ENCODE data around the gene SUMO1.
A peak's percentile ranks its signal among the peaks of the same experiment; 100 is the strongest.

The SUMO1 gene

DNA sequence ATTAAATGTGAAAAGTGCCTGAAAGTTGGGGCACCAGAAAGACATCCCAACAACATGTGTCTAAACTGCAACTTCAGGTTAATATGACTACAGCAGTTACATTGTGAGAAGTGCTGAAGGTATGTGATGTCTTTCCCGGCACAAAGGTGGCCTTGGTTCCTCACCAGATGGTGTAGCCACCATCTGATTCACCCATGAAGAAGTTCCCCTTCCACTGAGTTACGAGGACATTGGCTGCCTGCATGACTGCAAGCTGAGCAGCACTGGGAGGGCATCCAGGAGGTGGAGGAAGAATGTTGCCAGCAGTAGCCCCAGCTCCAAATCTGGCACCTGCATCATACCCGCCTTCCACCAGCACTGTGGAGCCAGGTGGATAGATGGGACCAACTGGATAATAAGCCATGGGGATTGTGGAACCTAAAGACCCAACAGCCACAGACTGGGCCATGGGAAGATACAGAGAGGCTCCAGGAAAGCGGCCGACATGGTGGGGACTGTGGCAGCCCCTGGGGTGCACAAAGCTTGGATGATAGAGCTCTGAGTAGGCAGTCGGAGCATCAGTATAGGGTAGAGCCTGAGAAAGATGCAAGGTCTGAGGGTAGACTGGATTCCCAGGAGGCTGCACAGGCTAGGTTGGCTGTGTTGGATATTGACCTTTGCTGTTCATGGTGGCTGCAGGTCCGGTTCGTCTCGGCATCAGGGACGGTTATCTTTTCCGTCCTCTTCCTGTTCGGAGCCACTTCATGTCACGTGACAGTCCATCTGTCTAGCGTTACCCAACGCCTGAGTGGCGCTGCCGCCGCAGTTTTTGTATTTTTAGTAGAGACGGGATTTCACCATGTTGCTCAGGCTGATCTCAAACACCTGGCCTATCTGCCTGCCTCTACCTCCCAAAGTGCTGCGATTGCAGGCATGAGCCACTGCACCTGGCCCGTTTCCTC lies 36.9 kb downstream of the SUMO1 start:
- no peak for DNase-seq (ENCODE audit: low read depth)

DNA sequence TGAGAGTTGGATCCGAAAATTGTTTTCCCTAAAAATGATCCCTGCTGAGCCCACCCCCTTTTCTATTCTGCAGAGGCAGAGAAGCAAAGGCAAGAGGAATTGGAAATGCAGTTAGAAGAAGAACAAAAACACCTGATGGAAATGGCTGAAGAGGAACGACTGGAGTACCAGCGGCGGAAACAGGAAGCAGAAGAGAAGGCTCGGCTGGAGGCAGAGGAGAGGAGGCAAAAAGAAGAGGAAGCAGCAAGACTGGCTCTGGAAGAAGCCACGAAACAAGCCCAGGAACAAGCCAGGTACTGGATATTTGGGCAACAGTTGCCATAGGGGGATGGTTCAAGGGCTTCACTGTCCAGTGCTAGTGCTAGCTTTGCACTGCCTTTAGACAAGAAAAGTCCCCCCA lies 41.7 kb downstream of the SUMO1 start:
- no peak for DNase-seq (ENCODE audit: low read depth)

GRCh38 chr2:202194418-202194817 lies 44.0 kb downstream of the SUMO1 start:
- no peak for DNase-seq (ENCODE audit: low read depth)

DNA sequence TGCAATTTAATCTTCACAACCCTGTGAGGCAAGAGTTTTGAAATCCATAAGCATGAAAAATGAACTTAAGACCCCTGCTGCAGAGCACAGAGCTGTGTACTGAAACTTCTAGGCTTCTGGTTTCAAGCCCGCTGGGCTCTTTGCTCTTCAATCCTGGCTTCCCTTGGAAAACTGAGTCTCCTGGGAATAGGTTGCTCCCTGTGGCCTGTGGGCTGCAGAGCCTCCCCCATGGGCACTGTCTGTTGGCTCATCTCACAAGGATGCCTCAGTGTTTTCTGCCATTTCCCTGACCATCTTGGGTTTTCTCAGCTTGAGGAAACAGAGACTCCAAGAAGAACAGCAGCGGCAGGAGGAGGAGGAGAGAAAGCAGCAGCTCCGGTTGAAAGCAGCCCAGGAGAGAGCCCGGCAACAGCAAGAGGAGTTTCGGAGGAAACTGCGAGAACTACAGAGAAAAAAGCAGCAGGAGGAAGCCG lies 44.5 kb downstream of the SUMO1 start:
- DNase-seq (ENCODE audit: low read depth): no peak

GRCh38 chr2:202193305-202193704 lies 45.1 kb downstream of the SUMO1 start:
- no peak for DNase-seq (ENCODE audit: low read depth)

DNA sequence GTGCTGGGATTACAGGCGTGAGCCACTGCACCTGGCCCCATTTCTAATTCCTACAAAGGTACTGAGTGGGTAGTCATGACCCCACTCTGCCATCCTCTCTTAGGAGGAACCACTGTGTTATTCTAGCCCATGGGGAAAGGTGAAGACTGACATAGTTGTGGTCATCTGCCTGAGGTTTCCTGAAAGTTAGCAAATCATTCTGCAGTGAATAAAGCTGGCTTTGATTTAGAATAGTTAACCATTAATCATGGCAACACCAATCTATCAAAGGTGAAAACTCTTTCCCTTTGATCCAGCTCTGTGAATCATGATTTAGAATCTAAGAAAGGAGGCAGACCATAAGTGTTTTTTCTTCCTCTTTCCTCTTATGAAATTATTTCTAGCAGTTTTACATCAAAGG lies 50.8 kb downstream of the SUMO1 start:
- DNase-seq (ENCODE audit: low read depth): no peak

GRCh38 chr2:202186641-202187202 lies 51.7 kb downstream of the SUMO1 start:
- DNase-seq (ENCODE audit: low read depth): no peak

- no peak for DNase-seq (ENCODE audit: low read depth)
Measured at GRCh38 chr2:202185156-202185555, 53.2 kb downstream of the SUMO1 start.

- no peak for DNase-seq (ENCODE audit: low read depth)
Measured at GRCh38 chr2:202184557-202184956, 53.8 kb downstream of the SUMO1 start.

GRCh38 chr2:202178346-202178958 lies 59.9 kb downstream of the SUMO1 start:
- DNase-seq (ENCODE audit: low read depth): peak; percentile 78

- DNase-seq (ENCODE audit: low read depth): no peak
Measured at GRCh38 chr2:202172439-202173211, 65.8 kb downstream of the SUMO1 start.

DNA sequence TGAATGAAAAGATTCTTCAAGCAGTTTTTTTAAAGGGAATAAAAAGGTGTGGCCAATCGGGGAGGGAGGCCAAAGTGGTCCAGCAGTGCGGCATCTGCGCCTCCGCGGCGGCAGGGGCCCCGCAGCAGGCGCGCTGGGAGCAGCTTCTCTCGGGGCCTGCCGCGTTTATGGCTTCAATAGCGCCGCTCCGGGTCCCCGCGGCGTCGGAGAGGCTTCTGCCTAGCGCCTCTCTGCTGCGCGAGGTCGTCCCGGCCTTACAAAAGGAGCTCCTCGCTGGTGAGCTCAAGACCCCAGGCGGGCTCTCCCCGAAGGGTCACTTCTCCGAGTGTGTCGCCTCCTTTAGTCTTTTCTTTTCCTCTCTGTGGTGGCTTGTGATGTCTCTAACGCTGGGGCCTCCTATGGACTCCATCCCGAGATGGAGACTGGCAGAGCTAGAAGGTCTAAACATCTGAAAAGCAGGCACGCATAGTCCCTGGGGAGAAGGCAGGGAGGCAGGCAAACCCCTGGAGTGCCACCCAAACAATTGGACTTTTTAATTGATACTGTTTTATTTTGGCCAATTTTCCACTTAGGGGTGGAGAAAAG lies 67.1 kb downstream of the SUMO1 start:
- no peak for DNase-seq (ENCODE audit: low read depth)

- no peak for DNase-seq (ENCODE audit: low read depth)
Measured at GRCh38 chr2:202169832-202170424, 68.5 kb downstream of the SUMO1 start.

DNA sequence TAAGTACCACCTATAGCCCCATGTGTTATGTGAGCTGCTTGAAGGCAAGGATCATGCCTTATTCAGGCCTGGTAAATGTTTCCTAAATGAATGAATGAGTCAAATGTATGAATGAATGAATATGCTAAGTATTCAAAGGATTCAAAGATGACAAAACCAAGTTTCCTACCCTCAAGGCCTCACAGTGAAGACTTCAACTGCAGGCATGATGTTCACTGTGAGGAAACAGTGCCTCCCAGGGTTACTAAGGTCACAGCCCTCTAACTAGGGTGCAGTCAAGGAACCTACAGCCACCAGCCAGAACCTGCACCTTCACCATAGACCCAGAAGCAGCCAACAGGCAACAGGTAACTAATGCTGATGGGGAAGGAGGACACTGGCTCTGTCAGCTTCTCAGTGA lies 69.3 kb downstream of the SUMO1 start:
- DNase-seq (ENCODE audit: low read depth): peak; percentile 17

DNA sequence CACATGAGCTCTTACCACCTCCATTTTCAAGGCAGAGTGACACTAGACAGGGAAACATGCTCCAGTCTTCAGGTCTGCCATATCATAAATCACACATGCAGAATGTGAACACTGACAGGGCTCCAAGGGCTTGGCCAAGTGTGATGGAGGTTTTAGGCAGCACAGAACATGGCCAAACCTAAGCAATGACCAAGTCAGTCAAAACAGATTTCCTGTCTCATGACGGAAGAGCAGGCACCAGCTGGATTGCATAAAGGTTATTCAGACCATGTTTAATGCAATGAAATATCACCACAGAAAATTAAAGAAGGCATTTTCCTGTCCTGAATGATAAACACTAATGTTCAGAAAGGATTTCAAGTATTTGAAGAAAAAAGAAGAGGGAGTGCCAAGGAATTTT lies 72.5 kb downstream of the SUMO1 start:
- peak; percentile 74 for DNase-seq (ENCODE audit: low read depth)

DNA sequence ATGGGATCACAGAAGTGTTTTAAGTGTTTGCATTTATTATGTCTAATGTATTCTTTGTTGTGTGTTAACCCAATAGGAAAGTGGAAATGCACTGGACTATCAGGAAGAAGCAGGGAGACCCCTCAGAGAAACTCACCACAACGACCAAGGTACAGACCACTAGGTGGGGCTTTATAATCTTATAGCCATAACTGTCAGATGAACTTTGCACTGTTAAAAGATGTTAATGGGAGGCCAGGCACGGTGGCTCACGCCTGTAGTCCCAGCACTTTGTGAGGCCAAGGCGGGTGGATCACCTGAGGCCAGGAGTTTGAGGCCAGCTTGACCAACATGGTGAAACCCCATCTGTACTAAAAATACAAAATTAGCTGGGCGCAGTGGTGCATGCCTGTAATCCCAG lies 73.2 kb downstream of the SUMO1 start:
- no peak for DNase-seq (ENCODE audit: low read depth)

- no peak for DNase-seq (ENCODE audit: low read depth)
Measured at GRCh38 chr2:202164411-202164810, 74.0 kb downstream of the SUMO1 start.

DNA sequence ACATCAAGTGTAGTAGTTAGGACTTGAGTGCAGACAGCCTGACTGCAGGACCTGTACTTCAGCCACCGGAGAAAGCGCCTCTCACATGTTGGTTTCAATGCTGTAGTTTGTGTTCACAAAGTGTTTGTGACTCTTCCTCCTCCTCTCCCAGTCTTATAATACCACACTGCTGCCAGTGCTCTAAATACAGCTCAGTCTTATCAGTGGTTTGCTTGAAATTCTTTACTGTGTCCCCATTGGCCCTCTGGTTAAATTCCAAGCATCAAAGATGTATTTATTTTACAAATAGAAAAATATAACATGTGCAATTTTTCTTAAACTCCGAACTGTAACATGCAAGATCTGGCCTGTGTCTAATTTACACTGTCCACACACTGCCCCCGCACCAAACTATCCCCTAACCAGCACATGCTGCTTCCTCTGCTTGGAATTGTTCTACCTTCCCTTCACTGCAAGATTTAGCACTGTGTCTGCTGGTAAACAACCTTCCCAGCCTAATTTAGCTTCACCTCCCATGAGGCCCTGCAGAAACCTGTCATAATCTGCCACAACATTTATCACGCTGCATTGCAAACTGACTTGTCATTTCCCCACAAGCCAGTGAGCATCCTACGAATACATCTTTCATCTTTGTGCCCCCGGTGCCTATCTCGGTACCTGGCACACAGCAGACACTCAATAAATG lies 77.1 kb downstream of the SUMO1 start:
- no peak for DNase-seq (ENCODE audit: low read depth)

DNA sequence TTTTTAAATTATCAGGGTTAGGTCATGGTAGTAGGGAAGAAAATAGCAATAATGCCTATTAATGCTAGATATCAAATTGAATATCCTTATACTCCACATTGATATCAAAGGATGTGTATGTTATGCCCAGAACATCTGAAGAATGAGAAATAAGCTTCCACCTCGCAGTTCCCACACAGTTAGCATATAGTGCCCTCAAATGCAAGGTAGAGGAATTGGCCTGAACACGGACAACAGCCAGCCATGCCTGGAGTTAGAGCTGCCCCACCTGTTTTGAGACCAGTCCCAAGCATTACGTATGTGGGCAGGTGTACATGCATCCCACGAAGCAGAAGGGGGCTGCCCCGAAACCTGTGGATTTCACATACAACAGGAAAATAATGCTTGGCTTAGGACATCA lies 79.6 kb downstream of the SUMO1 start:
- peak; percentile 55 for DNase-seq (ENCODE audit: low read depth)

DNA sequence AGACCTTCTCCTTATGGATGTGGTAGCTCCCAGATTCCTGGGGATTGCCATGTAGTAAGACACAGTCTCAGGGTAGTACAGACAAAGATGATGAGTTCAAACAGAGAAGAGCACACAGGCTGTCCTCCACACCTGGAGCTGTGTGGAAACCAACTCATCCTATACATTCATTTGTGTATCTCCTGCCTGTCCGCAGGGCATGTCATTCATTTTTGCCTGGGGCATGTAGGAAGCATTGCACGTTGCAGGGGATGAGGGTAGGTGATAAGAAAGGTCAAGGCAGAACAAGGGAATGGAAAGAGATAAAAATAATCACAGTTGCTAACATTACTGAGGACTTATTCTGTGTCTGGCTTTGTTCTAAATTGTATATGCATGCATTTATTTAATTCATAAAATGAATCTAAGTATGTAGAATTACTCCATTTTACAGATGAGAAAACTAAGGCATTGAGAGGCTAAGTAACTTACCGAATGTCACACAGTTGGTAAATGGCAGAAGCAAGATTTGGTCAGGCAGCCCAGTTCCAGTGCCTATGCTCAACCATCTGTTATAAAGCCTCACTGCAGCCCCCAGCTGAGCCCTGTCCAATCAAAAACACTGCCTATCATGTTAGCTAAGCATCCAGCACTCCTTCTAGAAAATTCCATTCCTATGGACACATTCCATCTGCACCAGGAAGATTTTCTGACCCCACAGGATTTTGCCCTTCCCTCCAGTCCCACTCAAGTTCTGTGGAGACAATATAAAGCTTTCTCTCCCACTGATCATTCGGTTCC lies 81.0 kb downstream of the SUMO1 start:
- DNase-seq (ENCODE audit: low read depth): peak; percentile 45

Measured in EH (cell line).